PC-9 (cell line): ENCODE data around the gene CIZ1.

Experiments
- CTCF ChIP-seq: fragments of 200-600 bp; sonication (generic); conservative IDR thresholded peaks from 2 replicates; pipeline ENCODE4 v1.6.1; 2017; ENCODE audit warnings: mixed run types, antibody characterized with exemption, mild to moderate bottlenecking, moderate library complexity
- EZH2 ChIP-seq: fragments of 200-600 bp; sonication (generic); IDR thresholded peaks from 2 replicates; pipeline ENCODE4 v1.8.0; 2017; ENCODE audit warnings: antibody characterized with exemption, low read depth

DNA sequence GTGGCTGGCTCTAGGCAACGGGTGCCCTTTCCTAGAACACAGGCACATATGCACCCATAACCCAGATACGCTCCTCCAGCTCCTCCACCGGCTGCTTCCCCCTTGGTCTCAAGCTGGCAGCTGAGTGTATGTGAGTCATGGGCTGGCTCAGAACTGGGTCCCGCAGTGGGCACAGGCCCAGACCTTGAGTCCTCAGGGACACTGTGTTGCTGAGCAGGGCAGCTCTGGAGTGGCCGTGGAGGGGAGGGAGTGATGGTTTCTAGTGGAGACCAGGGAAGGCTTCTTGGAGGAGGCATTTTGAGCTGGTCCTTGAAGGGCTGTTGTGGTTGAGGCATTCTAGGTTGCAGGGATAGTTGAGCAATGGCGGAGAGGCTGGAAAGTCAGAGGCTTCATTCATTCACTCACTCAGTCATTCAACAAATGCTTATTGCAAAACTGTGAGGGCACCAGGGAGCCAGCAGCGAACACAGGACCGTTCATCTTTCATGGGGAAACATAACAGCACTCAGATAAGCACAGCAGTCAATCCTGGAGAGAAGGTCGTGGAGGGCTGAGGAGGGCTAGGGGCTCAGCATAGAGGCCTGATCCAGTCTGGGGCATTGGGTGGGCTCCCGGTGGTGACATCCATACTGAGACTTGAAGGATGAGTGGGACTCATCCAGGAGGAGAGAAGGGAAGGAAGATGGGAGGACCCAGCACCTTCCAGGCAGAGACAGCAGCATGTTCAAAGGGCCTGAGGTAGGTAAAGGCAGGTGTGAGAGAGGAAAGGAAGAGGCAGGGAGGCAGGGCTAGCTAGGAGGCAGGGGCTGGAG lies 29.0 kb downstream of the CIZ1 start:
- no peak for TF ChIP-seq EZH2
- TF ChIP-seq CTCF = no peak
